ENCODE measurements around the gene ASTN2.

ASTN2 gene

DNA sequence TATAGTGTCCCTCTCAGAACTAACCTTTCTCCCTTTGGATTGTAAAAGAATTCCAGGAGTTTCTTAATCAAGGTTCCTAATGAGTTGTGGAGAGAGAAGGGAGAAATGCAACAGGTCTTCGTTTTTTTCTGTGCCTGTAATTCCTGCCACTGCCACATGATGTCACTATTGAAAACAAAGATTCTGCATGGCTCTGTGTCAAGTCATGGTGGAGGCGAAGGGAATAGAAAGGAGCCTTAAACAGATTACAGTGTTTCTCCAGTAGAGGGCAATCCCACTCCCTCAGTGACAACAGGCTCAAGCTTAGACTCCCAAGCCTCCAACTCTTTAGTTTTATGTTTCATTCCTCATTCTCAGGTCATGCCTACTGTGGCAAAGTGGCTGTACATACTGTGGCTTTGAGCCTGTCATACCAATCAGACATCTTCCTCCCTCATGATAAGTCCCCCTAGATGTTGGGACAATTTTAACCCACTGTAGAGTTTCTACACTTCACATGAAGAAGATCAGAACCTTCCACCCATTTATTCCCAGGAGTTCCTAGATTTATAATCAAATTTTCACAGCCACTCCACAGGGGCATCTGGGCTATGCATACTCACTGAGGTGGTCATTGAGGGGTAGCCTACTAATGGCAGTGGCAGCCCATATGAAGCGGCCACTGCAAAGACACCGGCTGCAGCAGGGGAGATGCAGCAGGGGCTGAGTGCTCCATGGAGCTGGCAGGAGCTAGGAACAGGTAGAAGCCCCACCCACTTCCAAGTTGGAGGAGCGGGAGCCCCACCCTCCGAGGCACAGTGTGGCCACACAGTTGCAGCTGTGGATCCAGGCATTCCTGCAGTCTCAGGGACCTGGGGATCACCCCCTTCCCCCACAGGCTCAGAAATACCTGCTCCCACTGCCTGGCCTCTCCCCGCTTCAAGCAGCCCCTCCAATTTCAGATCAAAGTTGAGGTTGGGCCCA lies 825.2 kb downstream of the ASTN2 start:
- ATAC-seq, result no peak

GRCh38 chr9:116587919-116588318 lies 826.9 kb downstream of the ASTN2 start:
- no peak for ATAC-seq

GRCh38 chr9:116585896-116586295 lies 829.0 kb downstream of the ASTN2 start:
- ATAC-seq, result no peak

- no peak for ATAC-seq
Observed at GRCh38 chr9:116585204-116585603, 829.7 kb downstream of the ASTN2 start.

- no peak for ATAC-seq
Observed at GRCh38 chr9:116580853-116581252, 834.0 kb downstream of the ASTN2 start.

DNA sequence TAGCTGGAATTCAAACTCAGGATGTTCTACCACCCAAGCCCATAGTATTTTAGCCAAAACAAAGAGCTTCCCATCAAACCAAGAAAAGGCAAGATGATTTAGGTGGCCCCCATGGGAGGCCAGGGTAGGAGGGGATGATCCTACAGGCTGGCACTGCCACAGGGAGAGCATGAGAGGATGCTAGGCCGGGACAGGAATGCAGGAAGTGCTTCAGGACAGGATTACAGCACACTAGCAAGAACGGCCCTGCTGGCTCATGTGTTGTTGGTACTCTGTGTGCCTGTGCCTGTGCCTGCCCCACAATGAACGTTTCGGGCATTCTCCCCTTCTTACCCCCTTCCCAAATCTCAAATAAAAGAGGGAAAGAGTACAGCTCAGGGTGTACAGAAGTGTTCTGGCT lies 838.5 kb downstream of the ASTN2 start:
- ATAC-seq, result no peak

GRCh38 chr9:116574027-116574679 lies 840.7 kb downstream of the ASTN2 start:
- no peak for ATAC-seq

DNA sequence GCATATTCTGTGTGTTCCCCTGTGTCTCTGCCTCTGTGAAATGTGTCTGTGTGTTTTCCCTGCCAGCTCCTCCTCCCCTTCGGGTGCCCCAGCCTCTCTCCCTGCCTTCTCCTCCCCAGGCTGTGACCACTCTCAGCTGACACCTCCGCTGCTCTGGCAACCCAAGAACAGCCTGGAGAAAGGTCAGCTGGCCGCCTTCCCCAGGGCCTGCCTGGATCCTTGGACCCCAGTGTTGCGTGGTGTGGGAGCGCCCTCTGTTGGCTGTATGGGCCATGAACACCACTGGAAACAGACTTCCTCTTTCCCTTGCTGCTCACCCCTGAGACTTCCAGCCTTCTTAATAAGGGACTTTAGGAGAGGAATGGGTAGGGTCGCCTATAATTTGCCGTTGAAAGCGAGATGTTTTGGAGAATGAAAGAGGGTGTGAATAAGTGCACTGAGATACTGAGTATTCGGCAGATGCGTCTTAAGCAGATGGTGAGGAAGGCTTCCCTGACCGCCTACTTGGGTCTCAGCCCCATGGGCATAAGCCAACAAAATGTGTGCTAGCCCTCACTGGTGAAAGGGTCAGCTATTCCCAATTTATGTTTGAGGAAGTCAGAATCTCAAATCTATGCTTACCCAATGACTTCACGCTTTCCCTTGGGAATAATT lies 842.6 kb downstream of the ASTN2 start:
- no peak for ATAC-seq

DNA sequence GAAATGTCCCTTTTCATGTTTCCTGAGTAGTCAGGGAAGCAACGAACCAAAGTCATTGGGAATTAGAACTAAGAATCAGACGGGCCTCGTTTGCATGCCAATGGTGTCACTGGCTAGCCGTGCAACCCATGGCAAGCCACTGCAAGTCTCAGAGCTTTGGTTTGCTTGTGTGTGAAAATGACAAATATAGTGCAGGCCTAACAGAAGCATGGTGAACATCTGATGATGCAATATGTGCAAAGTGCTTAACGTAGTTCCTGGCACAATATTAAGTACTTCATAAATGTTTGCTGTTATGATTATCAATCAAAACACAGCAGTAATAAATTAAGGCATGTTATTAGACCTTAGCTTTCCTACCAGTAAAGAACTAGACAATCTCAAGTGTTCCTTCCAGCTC lies 845.7 kb downstream of the ASTN2 start:
- ATAC-seq, result no peak

DNA sequence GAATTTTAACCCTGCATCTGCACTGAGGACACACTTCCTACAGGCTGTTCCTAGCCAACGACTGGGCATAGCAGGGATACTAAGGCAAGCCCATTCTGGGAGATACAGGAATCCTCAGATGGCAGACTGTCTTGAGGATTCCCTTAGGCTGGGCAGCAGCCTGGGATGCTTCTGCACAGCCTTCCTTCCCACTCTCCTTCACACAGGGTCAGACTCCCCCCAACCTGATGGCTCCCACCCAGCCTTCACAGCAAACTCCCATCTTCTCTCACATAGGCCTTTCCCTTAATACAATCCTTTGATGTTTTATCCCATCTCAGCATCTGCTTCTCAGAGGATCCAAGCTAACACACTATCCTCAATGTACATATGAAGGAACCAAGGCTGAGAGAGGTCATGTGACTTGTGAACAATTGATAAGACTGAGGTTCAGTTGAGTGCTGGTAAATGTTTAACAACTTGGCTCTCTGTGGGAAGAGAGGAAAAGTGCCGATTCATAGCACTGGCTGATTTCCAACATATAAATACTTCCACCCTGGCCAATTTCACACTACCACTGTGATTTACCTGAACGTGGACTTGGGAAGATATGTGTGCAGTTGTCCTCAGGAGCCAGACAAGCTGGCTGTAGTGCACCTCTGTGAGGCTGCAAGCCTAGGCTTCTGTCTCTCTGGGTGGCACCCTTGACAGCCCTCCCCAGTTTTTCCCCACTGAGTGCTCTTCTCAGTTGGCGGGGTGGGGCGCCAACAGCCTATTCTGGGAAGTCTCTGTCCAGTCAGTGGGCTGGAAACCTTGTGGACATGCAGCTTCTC lies 848.0 kb downstream of the ASTN2 start:
- ATAC-seq, result no peak

DNA sequence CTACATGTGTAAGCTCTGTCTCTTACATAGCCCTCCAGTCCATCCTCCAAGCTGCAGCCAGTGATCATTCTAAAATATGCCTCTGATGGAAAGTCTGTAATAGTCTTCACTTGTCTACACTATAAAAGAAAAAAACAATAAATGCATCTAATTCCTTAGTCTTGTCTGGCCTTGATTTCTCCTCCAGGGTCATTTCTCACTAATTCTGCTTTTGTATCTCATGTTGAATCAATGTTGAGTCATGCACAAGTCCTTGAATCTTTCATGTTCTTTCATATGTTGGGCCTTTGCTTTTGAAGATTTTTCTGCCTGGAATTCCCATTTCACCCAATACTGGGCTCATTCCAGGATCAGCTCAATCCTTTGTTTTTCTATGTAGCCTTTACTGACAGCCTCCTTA lies 848.9 kb downstream of the ASTN2 start:
- no peak for ATAC-seq

DNA sequence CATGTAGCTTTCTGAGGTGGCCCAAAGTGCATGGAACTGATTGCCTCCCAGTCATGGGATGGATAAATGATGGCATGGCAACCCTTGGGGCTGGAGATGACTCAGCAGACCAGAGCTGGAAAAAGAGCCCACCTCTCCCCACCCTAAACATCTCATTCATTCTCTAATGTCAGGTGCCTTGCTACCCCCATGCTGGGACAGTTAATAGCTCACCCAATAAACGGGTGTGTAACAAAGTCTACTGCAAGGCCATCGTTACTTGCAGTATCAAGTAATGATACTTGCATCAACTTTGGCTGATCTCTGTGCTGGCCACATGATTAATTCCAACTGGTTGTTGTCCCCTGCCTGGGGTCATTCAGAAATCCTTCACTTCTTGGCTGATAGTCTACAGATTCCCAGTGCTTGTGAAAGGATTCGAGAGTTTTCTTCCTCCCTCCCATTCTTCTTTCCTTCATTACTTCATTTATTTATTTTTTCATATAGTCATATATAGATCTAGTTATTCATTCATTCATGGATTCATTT lies 850.5 kb downstream of the ASTN2 start:
- ATAC-seq, result no peak

GRCh38 chr9:116558818-116559540 lies 855.9 kb downstream of the ASTN2 start:
- no peak for ATAC-seq

- no peak for ATAC-seq
Observed at GRCh38 chr9:116558035-116558434, 856.8 kb downstream of the ASTN2 start.

GRCh38 chr9:116555556-116556155 lies 859.2 kb downstream of the ASTN2 start:
- no peak for ATAC-seq

- ATAC-seq, result no peak
Observed at GRCh38 chr9:116555119-116555518, 859.7 kb downstream of the ASTN2 start.

DNA sequence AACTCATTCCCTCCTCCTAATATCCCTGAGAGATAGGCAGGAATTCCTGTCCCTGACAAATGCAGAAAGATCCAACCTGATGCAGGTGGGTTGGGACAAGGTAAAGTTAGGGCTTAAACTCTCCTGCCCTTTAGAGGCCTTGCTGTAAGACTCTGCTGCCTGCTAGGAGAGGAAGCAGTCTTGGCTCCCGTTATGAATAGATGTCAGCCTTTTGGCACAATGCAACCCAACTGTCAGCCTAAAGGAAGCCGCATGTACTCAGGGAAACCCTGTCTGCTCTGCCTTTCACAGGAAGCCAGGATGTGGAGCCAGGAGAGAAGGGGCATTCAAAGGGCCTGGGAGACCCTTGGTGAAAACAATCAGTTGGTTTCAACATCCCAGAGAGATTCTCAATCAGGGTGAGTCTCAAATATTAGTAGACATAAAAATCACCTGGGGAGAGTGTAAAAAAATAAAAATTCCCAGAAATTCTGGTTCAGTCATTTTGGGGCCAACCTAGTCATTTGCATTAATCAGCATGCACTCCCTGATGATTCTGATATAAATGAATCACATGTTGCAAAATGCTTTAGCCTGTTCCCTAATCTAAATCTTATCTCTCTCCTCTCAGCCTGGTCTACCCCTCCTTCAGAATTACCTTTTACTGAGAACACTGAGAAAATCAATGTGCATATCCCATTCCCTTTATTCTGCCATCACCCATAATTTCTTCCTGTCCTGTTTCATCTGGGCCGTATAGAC lies 864.0 kb downstream of the ASTN2 start:
- ATAC-seq, result no peak

- no peak for ATAC-seq
Observed at GRCh38 chr9:116549786-116550660, 864.8 kb downstream of the ASTN2 start.

GRCh38 chr9:116549061-116549664 lies 865.7 kb downstream of the ASTN2 start:
- no peak for ATAC-seq

All from activated CD4-positive, CD25-positive, alpha-beta regulatory T cell treated with anti-CD3 and anti-CD28 coated beads, Interleukin-2, amount 50 U/mL, for 24 hours (primary cell).